Skeletal muscle satellite cell (primary cell): ENCODE results near the gene IRAG1.

ENCODE experiments used
- H3K27me3 ChIP-seq: 2 replicates; pipeline ENCODE4 v1.7.0; 2013; ENCODE audit warnings: low read length; ENCODE audit not compliant: control insufficient read depth, insufficient read depth
- H3K36me3 ChIP-seq: 2 replicates; pipeline ENCODE4 v1.7.0; 2013; ENCODE audit warnings: mild to moderate bottlenecking, control low read depth, low read length; ENCODE audit not compliant: insufficient read depth
- H3K4me1 ChIP-seq: 2 replicates; pipeline ENCODE4 v1.7.0; 2013; ENCODE audit warnings: low read length; ENCODE audit not compliant: control insufficient read depth, insufficient read depth
- H3K4me2 ChIP-seq: 2 replicates; pipeline ENCODE4 v1.7.0; 2013; ENCODE audit warnings: mild to moderate bottlenecking, low read length
- H3K4me3 ChIP-seq: 2 replicates; pipeline ENCODE4 v1.7.0; 2013; ENCODE audit warnings: low read length
- H3K9ac ChIP-seq: 2 replicates; pipeline ENCODE4 v1.7.0; 2013; ENCODE audit warnings: mild to moderate bottlenecking, low read depth, low read length, moderate library complexity
- H3K9me3 ChIP-seq: replicated peaks from 2 replicates; pipeline ENCODE4 v1.7.0; 2013; ENCODE audit warnings: mild to moderate bottlenecking, control low read depth, low read length

The IRAG1 gene

GRCh38 chr11:10725114-10725906, 31.8 kb upstream of the IRAG1 start:
- Histone ChIP-seq H3K4me1 (peaks cover 38% of the 10 kb centered on the region), H3K4me3 (no peak overlapping the region), H3K27me3 (peaks cover 5% of the 10 kb centered on the region)

GRCh38 chr11:10722307-10722706, 28.8 kb upstream of the IRAG1 start:
- Histone ChIP-seq H3K4me2 (no peak overlapping the region), H3K27me3 (peaks cover 31% of the 10 kb centered on the region), H3K9ac (no peak overlapping the region), H3K9me3 (no peaks in the 10 kb centered on the region), H3K36me3 (no peaks in the 10 kb centered on the region), H3K4me3 (no peak overlapping the region), H3K4me1 (peaks cover 18% of the 10 kb centered on the region)

More at GRCh38 chr11:10725114-10725906, 31.8 kb upstream of the IRAG1 start:
- Histone ChIP-seq H3K9me3 (no peaks in the 10 kb centered on the region), H3K36me3 (no peaks in the 10 kb centered on the region), H3K9ac (no peak overlapping the region), H3K4me2 (no peak overlapping the region)

GRCh38 chr11:10720881-10721376, 27.4 kb upstream of the IRAG1 start:
- Histone ChIP-seq H3K36me3 (no peaks in the 10 kb centered on the region), H3K4me3 (no peak overlapping the region), H3K9me3 (no peaks in the 10 kb centered on the region), H3K4me1 (peaks cover 8% of the 10 kb centered on the region), H3K27me3 (peaks cover 35% of the 10 kb centered on the region), H3K9ac (no peak overlapping the region), H3K4me2 (no peak overlapping the region)

- no peak overlapping the region for H3K4me3 ChIP-seq
- H3K9me3 ChIP-seq = no peaks in the 10 kb centered on the region
- H3K9ac ChIP-seq = no peak overlapping the region
- H3K36me3 ChIP-seq = no peaks in the 10 kb centered on the region
- H3K27me3 ChIP-seq = peaks cover 35% of the 10 kb centered on the region
- no peak overlapping the region for H3K4me2 ChIP-seq
- H3K4me1 ChIP-seq = no peaks in the 10 kb centered on the region
Measured at GRCh38 chr11:10719616-10720015, 26.1 kb upstream of the IRAG1 start.

- Histone ChIP-seq H3K9ac (no peak overlapping the region), H3K4me1 (no peaks in the 10 kb centered on the region), H3K36me3 (no peaks in the 10 kb centered on the region), H3K9me3 (no peaks in the 10 kb centered on the region), H3K4me2 (no peak overlapping the region), H3K4me3 (no peak overlapping the region), H3K27me3 (peaks cover 29% of the 10 kb centered on the region)
Measured at GRCh38 chr11:10716543-10717259, 23.1 kb upstream of the IRAG1 start.

- H3K27me3 ChIP-seq = peaks cover 33% of the 10 kb centered on the region
- no peaks in the 10 kb centered on the region for H3K9me3 ChIP-seq
- no peaks in the 10 kb centered on the region for H3K36me3 ChIP-seq
- no peak overlapping the region for H3K4me3 ChIP-seq
- H3K4me2 ChIP-seq = no peak overlapping the region
- no peaks in the 10 kb centered on the region for H3K4me1 ChIP-seq
- no peak overlapping the region for H3K9ac ChIP-seq
Measured at GRCh38 chr11:10716122-10716521, 22.6 kb upstream of the IRAG1 start.

- Histone ChIP-seq H3K36me3 (no peaks in the 10 kb centered on the region), H3K9ac (no peak overlapping the region), H3K4me1 (no peaks in the 10 kb centered on the region), H3K27me3 (peaks cover 33% of the 10 kb centered on the region), H3K9me3 (no peaks in the 10 kb centered on the region), H3K4me2 (no peak overlapping the region), H3K4me3 (no peak overlapping the region)
Measured at GRCh38 chr11:10715571-10715970, 22.0 kb upstream of the IRAG1 start.

GRCh38 chr11:10709299-10710086, 15.9 kb upstream of the IRAG1 start:
- Histone ChIP-seq H3K4me2 (no peak overlapping the region), H3K36me3 (no peaks in the 10 kb centered on the region), H3K4me3 (no peak overlapping the region), H3K9ac (no peak overlapping the region), H3K9me3 (no peaks in the 10 kb centered on the region), H3K27me3 (peaks cover 42% of the 10 kb centered on the region), H3K4me1 (no peaks in the 10 kb centered on the region)

- Histone ChIP-seq H3K9me3 (no peaks in the 10 kb centered on the region), H3K4me1 (no peaks in the 10 kb centered on the region), H3K36me3 (no peaks in the 10 kb centered on the region), H3K27me3 (peaks cover 42% of the 10 kb centered on the region), H3K4me3 (no peak overlapping the region), H3K4me2 (no peak overlapping the region), H3K9ac (no peak overlapping the region)
Measured at GRCh38 chr11:10708131-10708530, 14.6 kb upstream of the IRAG1 start.

GRCh38 chr11:10701982-10702381, 8.4 kb upstream of the IRAG1 start:
- H3K4me2 ChIP-seq = no peak overlapping the region
- no peak overlapping the region for H3K4me3 ChIP-seq
- no peaks in the 10 kb centered on the region for H3K9me3 ChIP-seq
- peaks cover 6% of the 10 kb centered on the region for H3K4me1 ChIP-seq
- no peaks in the 10 kb centered on the region for H3K36me3 ChIP-seq
- peaks cover 14% of the 10 kb centered on the region for H3K27me3 ChIP-seq
- H3K9ac ChIP-seq = no peak overlapping the region

GRCh38 chr11:10699072-10699471, 5.5 kb upstream of the IRAG1 start:
- no peak overlapping the region for H3K4me2 ChIP-seq
- H3K9ac ChIP-seq = no peak overlapping the region
- no peak overlapping the region for H3K4me3 ChIP-seq
- H3K27me3 ChIP-seq = peaks cover 3% of the 10 kb centered on the region
- peaks cover 9% of the 10 kb centered on the region for H3K4me1 ChIP-seq
- H3K36me3 ChIP-seq = no peaks in the 10 kb centered on the region
- H3K9me3 ChIP-seq = no peaks in the 10 kb centered on the region
